Activated CD4-positive, alpha-beta T cell treated with anti-CD3 and anti-CD28 coated beads, Interleukin-2, amount 50 U/mL, for 24 hours (primary cell): ENCODE data around the gene IL4I1.

Experiments
- DNase-seq, 2 donors: peaks; one replicate each; pipeline ENCODE4 v3.0.0-alpha.2; 2020; ENCODE audit warnings: low read depth in 1 of 2, low spot score in 1 of 2

IL4I1 gene

DNA sequence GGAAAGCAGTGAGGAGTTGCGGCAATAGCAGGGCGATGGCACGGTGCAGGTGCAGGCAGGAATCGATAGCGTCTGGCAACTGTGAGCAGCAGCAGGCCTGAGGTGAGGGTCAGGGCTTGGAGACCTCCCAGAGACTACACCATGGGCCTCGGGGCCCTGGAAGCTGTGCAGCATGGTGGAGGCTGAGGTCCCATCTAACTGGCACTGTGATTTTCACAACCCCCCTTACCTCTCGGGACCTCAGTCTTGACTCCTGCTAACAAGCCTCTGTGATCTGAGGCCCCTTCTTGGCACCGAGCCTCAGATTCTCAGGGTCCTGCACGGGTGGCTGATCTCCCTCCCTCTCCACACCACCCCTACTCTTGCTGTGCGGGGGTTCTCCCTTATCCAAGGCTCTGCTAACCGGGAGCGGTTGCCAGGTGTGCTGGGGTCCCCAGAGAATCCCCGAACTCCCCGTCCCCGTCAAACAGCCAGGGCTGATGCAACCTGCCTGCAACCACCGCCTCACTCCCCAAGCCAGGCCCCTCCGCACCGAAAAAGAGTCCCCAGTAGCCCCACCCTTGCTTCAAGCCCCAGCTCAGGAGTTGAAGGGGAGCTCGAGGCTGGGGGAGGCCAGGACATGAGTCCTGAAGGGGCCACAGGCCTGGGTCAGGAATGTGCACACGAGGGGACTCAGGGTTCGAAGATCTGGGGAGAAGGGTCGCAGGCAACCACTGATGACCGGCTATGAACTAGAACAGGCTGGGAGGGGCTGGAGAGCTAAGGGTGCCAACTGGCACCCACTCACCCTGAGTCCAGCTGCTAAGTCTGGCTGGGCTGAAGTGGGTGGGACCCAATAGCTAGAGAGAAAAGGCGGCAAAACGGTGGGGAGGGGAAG, 27.6 kb upstream of the IL4I1 start:
- no peak for DNase-seq

DNA sequence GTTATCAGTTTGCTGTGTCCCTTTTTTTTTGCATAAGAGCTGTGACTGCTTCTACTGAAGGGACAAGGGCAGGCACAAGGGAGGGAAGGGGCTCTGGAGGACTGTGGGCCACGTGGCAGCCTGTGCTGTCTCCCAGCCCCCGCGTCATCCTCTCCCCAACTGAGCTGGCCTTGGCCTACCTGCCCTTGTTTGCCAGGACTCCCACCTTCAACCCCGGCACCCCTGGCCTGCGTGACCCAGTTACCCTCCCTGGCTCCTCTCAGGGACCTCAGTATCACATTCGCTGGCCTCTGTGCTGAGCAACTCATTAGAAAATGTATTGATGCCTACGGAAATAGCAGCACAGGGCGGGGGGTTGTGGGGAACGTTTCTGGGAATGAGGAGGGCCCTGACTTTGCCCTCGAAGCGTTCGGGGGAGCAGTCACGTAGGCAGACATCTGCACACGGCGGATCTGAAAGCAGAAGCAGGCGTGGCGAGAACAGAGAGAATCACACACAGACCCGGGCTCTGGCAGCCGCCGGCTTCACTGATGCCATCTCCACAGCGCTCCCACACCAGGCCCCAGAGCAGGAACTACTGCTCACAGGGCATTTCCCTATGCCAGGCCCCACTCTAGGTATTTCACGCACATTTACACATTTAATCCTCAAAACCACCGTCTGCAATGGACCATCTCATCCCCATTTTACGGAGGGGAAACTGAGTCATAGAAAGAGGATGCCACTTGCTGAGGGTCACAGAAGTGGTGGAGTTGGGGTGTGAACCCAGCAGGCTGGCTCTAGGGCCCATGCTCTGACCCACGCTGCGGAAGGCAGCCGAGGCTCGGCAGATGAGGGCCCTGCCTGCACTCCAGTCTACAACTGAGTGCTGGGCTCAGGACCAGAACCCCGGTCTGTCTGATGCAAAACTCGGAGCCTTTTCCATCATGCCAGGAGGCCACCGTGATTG, 26.6 kb upstream of the IL4I1 start:
- no peak for DNase-seq

DNA sequence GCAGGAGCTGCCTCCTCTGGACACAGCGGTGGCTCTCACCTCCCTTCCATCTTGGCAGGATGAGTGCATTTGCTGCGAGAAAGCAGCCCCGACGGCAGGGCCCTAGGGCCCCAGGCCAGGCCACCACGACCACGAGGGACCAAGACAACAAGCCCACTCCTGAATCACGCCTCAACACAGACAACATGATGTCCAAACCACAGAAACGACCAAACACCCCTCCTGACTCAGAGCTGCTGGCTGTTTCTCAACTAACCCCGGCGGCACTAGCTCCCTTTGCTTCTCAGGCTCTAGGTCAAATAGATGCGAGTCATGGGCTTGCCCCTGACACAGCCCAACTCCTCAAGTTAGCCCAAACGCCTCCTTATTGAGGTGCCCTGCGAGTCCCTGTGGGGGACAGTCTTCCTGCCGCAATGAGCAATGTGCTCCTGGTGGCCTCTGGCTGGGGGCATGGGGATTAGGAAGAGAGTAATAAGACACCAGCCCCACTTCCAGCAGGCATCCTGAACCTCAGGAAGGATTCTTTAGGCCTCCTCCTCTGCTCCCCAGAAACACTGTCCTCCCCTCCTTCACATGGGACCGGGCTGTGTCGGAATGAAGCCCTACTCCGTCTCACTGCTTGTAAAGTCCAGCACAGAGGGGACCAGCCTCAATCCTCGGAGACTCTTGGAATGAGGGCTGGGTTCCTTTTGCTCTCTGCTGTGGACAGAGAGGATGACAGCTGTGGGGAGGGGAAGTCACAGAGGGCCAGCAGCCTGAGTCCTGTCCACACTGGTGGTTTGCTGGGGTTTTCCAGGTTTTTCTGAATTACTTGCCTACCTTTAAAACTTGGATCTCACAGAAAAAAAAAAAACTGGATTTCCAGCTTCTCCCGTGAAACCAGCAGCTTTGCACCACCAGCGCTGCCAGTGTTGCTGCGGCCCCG, 25.4 kb upstream of the IL4I1 start:
- DNase-seq = no peak

DNA sequence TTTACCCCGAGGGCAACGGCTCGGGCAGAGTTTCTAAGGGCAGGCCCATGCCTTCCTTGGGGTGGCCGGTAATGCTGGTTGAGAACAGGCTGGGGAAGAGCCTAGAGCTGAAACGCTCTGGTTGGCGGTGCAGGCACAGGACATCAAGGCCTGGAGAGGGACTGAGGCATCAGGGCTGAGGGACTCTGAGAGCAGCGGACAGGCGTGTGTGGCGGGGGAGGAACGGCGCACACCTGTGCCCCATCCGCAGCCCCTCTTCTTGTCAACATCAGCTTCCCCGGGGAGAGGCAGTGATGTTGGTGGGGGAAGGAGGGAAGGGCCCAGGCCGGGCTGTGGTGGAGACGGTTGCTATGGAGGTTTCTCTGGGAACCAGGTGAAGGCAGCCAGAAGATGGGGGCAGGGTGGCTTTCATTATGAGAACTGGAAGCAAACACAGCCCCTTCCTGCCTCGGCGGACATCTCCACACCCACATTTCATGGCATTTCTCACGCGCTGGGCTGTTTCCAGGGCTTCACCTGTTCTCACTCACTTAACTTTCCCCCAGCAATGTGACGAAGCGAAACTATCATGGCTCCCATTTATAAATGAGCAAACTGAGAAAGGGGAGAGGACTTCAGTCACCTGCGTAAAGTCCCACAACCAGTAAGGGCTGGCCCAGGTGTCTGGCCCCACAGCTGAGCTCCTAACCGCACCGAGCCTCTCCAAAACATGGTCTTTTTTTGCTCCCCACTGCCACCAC, 24.1 kb upstream of the IL4I1 start:
- DNase-seq = no peak

DNA sequence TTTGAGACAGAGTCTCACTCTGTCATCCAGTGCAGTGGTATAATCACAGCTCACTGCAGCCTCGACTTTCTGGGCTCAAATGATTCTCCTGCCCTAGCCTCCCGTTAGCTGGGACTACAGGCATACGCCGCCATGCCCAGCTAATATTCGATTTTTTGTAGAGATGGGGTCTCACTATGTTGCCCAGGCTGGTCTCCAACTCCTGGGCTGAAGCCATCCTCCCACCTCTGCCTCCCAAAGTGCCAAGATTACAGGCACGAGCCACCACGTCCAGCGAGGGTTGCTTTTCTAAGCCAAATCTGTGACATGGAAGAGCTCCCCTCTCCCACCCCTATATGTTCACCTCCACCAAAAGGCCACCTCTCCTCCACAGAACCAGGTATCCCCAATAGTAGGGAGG, 21.4 kb upstream of the IL4I1 start:
- DNase-seq = no peak

DNA sequence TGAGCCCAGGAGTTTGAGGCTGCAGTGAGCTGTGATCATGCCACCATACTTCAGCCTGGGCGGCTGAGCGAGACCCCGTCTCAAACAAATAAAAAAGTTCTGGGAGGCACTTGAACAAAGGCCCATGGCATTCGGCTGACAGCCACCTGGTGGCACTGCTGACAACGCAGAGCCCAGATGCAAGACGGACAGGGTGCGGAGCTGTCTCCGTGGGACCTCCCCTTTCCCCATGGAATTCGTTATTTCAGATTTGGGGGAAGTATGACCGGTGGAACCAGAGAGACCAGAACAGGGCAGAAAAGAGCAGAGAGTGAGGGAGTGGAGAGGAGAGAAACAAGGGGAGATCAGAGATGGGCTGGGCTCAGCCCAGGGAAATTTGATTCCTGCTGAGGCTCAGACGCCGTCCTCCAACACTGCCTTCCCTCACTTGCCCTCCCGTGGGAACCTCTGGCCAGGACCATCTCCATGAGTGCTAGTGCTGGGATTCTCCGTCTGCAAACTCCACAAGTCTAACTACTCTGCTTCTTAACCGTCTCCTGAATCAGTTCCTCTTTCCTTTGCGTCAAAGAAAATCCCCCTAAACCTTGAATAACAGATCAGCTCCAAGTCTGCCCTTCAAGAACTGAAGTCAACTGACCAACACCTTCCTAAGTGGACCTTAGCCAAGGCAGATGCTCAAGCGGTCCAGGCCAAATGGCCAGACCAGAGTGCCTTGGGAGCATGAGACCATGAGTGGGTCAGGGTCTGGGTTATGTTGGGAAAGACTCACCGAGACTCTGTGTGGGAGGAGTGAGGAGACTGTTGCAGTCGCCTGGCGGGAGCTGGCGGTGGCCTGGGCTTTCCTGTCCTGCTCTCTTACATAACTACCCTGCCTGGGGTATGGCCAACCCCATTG, 20.4 kb upstream of the IL4I1 start:
- no peak for DNase-seq

DNA sequence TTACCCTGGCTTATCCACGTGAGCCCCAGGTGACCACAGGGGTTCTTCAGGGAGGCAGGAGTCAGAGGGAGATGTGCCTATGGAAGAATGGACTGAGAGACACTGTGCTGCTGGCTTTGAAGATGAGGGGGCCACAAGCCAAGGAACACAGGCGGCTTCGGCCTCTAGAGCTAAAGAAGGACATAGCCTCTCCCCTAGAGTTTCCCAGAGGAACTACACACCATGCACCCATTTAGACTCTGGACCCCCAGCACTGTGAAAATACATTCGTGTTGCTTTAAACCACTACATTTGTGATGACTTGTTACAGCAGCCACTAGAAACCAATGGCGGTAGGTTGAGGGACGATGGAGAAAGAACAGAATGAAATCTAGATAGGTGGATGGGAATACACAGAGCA, 18.6 kb upstream of the IL4I1 start:
- DNase-seq = no peak

DNA sequence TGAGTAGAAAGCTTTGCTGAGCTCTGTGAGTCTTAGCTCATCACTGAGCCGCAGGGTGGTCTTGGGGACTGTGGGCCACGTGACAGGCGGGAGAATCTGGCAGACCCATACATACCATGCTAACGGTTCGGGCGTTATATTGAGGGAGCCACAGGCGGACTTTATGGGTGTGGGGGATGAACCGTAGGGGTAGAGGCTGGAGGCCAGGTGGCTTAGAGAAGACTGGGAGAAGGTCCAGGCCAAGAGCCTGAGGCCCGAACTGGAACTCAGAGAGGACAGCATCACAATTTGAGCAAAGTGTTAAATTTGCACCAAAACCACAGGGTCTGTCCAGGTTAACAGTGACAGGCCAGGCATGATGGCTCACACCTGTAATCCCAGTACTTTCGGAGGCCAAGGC, 17.0 kb upstream of the IL4I1 start:
- no peak for DNase-seq

DNA sequence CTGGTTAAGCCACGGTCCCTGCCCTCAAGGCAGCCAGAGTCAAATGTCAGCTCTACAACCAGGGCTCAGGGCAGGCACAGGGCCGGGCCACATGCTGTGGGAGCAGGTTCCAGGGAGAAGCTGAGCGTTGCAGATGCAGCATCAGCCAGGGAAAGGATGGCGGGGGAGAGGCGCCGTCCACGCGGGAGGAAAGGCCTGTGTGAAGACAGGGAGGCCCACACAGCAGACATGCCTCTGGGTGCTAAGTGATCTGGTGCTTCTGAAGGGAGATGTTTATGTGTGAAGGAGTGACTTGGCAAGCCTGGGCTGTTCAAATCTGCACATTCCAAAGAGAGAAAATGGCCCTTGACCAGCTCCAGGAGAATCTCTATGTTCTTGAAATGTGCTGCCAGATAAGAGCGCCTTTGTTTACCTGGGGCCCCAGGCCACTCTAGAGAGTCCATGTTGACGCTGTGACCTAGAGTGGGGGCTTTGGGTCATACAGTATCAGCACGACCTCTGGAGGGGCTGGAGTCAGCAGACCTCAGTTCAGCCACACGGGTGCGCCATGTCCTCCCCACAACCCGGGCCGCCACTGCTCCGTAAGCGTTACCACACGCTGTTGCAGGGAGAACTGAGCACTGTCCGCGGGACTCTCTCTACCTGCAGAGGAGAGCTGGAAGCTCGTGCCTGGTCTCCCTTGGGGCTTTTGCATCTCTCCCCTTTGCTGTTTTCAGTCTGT, 16.4 kb upstream of the IL4I1 start:
- DNase-seq = no peak

DNA sequence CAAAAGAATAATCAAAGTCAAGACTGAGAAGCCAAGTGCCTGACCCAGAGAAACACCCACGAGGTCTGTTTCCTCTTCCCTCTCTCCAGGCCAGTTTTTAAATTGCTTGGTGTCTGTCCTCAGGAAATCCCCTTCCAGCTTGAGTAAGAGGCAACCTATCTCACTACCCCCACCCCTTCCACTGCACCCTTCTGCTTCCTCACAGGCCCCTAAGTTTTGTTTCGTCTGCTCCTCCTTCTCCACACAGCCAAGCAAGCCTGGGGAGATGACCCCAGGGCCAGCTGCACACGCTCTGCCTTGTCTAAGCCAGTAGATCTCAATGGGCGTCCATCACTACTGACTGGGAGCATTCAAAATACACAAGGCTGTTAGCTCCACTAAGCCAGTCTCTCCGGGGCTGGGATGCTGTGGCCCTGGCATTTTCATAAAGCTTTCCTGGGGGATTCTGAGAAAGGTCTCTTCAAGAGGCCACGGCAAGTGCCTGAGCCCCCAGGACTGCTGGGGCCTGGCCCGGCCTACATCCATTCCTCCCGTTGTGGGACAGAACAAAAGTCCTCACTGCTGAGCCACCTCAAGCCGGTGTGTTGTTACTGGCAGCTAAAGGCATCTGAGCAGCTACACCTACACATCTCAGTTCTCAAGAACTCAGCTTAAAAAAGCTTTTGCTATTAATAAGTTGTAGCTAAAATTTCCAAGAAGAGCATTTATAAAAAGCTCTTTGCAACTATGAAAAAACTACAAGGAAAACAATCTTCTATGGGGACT, 14.9 kb upstream of the IL4I1 start:
- peak in 1 of 2 donors; percentile 34 for DNase-seq

DNA sequence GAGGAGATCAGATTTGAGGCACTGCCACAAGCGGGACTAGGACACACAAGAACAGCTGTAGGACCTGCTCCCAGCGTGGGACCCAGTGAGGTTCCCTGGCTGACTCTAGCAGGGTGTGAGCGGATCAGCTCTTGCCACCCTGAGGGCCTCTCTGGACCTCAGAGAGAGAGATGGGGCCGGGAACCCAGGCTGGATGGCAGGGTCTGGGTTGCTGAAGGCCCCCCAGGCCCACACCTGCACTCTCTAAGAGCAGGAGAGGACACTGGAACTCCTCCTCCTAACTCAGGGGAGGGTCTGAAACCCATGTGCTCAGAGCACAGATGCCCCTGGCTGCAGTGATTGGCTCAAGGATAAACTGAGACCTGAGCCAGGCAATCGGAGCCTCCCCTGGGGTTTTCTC, 13.5 kb upstream of the IL4I1 start:
- no peak for DNase-seq

DNA sequence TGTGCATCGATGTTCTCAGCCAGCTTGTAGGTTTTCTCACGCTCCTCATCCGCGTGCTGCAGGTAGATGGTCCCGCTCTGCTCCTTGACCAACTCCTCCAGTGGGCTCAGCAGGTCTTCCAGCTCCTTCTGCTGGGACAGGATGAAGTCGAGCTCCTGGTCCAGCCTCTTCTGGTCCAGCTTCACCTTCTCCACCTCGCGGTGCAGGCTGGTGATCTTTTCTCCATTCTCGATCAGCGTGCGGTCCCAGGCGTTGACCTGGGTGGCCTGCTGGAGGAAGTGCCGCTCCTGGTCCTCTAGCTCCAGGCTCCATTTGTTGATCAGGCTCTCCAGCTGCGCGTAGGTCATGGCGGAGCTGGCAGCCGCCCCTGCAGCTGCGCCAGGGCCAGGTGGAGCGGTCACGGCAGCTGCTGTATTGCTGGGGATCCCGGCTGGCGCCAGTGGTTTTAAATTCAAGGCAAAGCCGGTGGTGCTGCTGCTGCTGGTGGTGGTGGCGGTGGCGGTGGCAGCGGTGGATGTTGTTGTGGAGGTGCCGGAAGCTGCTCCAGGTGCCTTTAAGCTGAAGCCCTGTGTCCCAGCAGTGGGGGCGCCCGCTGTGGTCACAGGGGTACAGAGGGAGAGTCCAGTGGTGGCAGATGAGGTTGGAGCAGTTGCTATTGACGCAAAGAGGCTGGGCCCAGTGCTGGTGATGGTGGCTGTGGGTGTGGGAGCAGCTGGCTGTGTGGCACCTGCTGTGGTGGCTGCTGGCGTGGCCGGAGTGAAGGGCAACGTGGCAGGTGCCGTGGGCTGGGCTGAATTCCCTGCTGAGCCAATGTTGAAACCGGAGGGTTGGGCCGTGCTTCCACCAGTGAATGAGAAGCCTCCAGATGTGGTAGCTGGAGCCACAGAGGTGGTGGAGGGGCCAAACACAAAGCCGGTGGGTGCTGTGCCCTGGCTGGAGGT, 12.1 kb upstream of the IL4I1 start:
- DNase-seq = no peak

DNA sequence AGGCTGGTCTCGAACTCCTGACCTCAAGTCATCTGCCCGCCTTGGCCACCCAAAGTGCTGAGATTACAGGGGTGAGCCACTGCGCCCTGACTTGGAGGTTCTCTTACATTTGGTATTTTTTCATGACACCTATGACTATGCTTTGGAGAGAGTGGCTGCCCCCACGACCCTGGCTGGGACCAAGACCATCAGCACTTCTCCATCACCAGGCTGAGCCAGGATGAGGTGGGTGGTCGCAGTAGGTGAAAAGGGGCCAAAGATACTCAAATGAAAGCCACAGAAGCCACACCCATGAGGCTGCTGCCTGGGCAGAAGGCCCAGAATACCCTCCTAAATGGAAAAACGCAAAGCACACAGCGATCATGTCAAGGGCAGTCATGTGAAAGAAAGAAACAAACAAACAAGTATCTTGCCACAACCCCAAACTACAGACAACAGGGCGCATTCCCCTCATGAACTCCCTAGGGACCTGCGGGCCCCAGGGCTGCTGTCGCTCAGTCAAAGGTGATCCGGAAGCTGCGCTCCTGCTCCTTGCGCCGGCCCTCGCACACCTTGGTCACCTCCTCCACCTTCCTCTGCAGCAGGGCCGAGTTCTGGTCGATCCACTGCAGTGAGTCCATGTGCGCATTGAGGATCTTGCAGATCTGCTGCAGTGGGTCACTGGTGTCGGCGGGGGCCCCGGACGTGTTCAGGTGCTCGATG, 11.2 kb upstream of the IL4I1 start:
- no peak for DNase-seq

DNA sequence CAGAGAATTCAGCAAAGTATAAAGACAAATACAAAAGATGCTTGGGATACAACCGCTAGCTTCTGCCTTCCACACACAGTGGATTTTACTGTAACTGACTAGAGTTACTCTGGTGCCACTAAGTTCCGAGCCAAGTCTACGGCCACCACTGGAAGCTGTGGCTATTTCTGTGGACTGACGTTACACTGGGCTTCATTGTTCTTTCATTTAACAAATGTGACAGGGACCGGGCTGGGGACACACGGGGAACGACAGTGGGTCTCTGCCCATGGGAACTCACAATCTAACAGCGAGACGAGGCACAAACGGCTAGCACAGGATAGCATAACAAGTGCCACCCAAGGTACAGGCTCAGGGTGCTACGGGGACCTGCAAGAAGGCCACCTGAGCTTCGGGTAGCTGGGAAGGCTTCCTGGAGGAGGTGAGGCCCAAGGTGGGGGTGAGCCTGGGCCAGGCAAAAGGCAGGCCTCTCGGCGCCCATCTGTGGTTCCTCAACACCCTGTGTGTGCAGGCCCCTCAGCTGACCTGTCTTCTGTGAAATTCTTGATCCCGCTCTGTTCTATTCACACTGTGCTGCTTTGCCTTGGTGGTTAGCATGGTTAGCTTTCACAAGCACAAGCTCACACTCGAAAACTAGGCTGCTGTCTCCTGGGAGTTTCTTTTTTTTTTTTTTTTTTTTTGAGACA, 10.3 kb upstream of the IL4I1 start:
- no peak for DNase-seq

DNA sequence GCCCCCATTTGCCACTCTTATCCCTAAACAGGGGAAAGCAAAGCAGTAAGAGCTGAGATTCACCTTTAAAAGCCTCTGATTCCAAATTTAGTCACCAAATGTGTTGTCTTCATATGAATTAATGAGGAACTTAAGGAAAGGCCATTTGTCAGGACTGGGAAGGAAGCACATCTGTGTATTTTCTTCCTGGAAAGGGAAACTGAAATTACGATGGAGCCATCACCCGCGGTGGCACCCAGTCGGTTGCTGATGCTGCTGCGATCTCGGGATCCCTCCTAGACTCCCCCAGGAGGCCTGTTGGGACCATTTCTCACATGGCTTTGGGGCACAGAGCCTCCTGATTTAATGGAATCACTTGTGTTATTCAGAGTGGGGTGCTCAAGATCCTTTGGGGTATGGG, 7.4 kb upstream of the IL4I1 start:
- no peak for DNase-seq
